ENCODE results near the gene CS. TPM values are rescaled to one million over a fixed set of nuclear protein-coding genes. Genes with fewer than 3 reads are reported as not detected.
A peak's percentile ranks its signal among the peaks of the same experiment; 100 is the strongest.

The CS gene
- total and polyA plus RNA-seq, 2 of the 4 experiments (the other 2 are of a cell fraction), result 139 to 146 TPM

DNA sequence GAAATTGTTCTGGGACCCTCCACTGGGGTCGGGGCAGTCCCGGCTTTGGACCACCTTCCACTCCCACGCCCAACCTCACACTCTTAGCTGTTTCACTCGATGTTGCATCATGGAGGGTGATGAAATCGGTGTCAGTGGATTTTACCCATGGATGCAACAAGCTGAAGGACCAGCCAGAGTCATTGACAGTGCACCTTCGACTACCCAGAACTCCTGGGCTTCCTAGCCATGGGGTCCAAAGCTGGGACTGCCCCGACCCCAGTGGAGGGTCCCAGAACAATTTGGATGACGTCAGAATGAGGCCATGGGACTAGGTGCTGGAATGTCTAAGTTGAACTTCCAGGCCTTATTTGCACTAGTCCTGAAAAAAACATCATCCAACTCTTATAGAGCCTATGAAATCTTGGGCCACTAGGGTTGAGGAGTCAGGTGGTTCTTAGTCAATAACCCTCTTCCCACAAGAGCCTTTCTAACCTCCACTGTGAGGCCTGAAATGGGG lies 37.7 kb upstream of the CS start:
- Histone ChIP-seq H4K8ac (ENCODE audit: low read depth in 2 of 2, low read length in 2 of 2) (no peak overlapping the region), H2BK20ac (ENCODE audit: low read depth, low read length) (no peak overlapping the region), H3K79me1 (ENCODE audit: low read depth in 1 of 2, low read length in 2 of 2) (peaks cover 6 to 18% of the 10 kb centered on the region in 2 experiments; a peak in 3 of 4 replicates), H3K4me3 (ENCODE audit: insufficient read depth, low read depth, low read length) (no peak overlapping the region), H3K23ac (ENCODE audit: low read depth, low read length) (peak overlapping the region; percentile 31; the same call in 1 of the 2 replicates), H3K27ac (ENCODE audit: insufficient read depth, low read length) (no peak overlapping the region), H2BK15ac (ENCODE audit: low read depth, low read length) (no peak overlapping the region), H3K36me3 (ENCODE audit: control insufficient read depth, insufficient read depth, low read length) (peaks cover 12% of the 10 kb centered on the region), H3K27me3 (ENCODE audit: control insufficient read depth, insufficient read depth, low read length) (no peaks in the 10 kb centered on the region), H2AK5ac (ENCODE audit: low read depth, low read length) (no peak overlapping the region), H3K4me2 (ENCODE audit: low read depth, low read length) (no peak overlapping the region), H2BK120ac (ENCODE audit: low read depth, low read length) (no peak overlapping the region), H3K4me1 (ENCODE audit: control insufficient read depth, insufficient read depth, low read length) (peaks cover 5% of the 10 kb centered on the region; the same call in 1 of the 2 replicates), H2AFZ (replicated peaks; ENCODE audit: low read length, poor library complexity) (no peak overlapping the region), H4K20me1 (ENCODE audit: insufficient read depth, low read length) (no peaks in the 10 kb centered on the region), H4K5ac (ENCODE audit: low read depth, low read length) (no peak overlapping the region), H3K9ac (ENCODE audit: low read depth, low read length) (no peak overlapping the region), H2AK9ac (replicated peaks; ENCODE audit: low read depth, low read length, poor library complexity) (no peak overlapping the region), H2BK5ac (ENCODE audit: low read depth, low read length, poor library complexity, severe bottlenecking) (no peak overlapping the region), H3K14ac (replicated peaks; ENCODE audit: low read depth, low read length) (no peak overlapping the region), H3K9me3 (ENCODE audit: control insufficient read depth, insufficient read depth, low read length) (no peaks in the 10 kb centered on the region), H3K18ac (ENCODE audit: low read depth, low read length) (no peak overlapping the region), H3K9me1 (ENCODE audit: insufficient read depth, low read length) (peaks cover 10% of the 10 kb centered on the region), H3K4ac (ENCODE audit: low read depth, low read length) (no peak overlapping the region), H4K91ac (ENCODE audit: insufficient read depth, low read depth, low read length) (no peak overlapping the region), H3K56ac (ENCODE audit: extremely low read depth, insufficient read depth, low read length) (no peak overlapping the region)
- dilution Hi-C loops (cut with HindIII; ENCODE audit: low sequenced_read_pairs, unreplicated experiment), result no loop called here
- TF ChIP-seq CEBPB (IDR thresholded peaks at IDR 0.05; ENCODE audit: low read depth, low read length), result peak; percentile 64
- no peak for TF ChIP-seq POLR2A (IDR thresholded peaks at IDR 0.05; ENCODE audit: low read depth, low read length)
- BruUV-seq (replicated peaks), result no TSS peak
- no CpG with 5 or more reads among the region's 8 CpGs for WGBS, 2 experiments (ENCODE audit: extremely low coverage in 2 of 2, insufficient read length in 1 of 2)
- in situ Hi-C loops (cut with MboI; ENCODE audit: low sequenced_read_pairs), result no loop called here
- CTCF ChIA-PET, result no interaction called here
- POLR2A ChIA-PET (ENCODE audit: unreplicated experiment), result interaction anchor here (0.5 kb wide), 1 partner anchor 11 kb away, joined by 3 read pairs; no protein-coding TSS in a partner anchor
- intact Hi-C loops (cut with micrococcal nuclease), result no loop called here
- no peak for DNase-seq
- ATAC-seq (ENCODE audit: low read depth), result no peak
